Activated T-cell treated with anti-CD3 and anti-CD28 coated beads, Interleukin-2, amount 50 U/mL, for 72 hours (primary cell): ENCODE results near the gene GLCCI1. TPM values are rescaled to one million over a fixed set of nuclear protein-coding genes. Genes with fewer than 3 reads are reported as not detected.
A peak's percentile ranks its signal among the peaks of the same experiment; 100 is the strongest.
"Not testable (repeated sequence)": the region's sequence is repeated elsewhere in the genome, so short reads cannot be mapped to it uniquely, and the experiment has no call there.

Experiments used
- ATAC-seq, 2 donors: fragments of 150-1000 bp; cut with Tn5 transposase; replicated peaks in 1 of 2; 2 replicates each; pipeline ENCODE4 v1.10.0; 2021; ENCODE audit warnings: moderate library complexity in 2 of 2, mild to moderate bottlenecking in 1 of 2
- DNase-seq, 2 donors: peaks; one replicate each; pipeline ENCODE4 v3.0.0; 2021 to 2022; ENCODE audit warnings: mixed read lengths in 1 of 2
- H3K27ac Mint-ChIP-seq: one replicate; pipeline ENCODE4 v1.8.0; 2022; ENCODE audit warnings: mild to moderate bottlenecking, moderate library complexity, mixed read lengths
- H3K27me3 Mint-ChIP-seq: one replicate; pipeline ENCODE4 v1.8.0; 2022; ENCODE audit warnings: low read depth, mixed read lengths
- H3K36me3 Mint-ChIP-seq, 2 donors: one replicate each; pipeline ENCODE4 v1.8.0; 2022; ENCODE audit warnings: mixed read lengths in 2 of 2, mild to moderate bottlenecking in 1 of 2; ENCODE audit not compliant: insufficient read depth in 2 of 2
- H3K4me1 Mint-ChIP-seq: one replicate; pipeline ENCODE4 v1.8.0; 2022; ENCODE audit warnings: low read depth, mixed read lengths
- H3K4me3 Mint-ChIP-seq, 2 donors: one replicate each; pipeline ENCODE4 v1.8.0; 2022; ENCODE audit warnings: mild to moderate bottlenecking in 2 of 2, mixed read lengths in 2 of 2, moderate library complexity in 2 of 2
- H3K9me3 Mint-ChIP-seq, 2 donors: one replicate each; pipeline ENCODE4 v1.8.0; 2022; ENCODE audit warnings: mixed read lengths in 2 of 2
- total RNA-seq, 2 donors: library from RNA; stranded (reverse); gene quantifications; one replicate each; pipeline ENCODE4 v1.2.3, GENCODE V29; 2022

GLCCI1 gene
- total RNA-seq, 2 donors from 2014 or later: 25.3 to 26.1 TPM

DNA sequence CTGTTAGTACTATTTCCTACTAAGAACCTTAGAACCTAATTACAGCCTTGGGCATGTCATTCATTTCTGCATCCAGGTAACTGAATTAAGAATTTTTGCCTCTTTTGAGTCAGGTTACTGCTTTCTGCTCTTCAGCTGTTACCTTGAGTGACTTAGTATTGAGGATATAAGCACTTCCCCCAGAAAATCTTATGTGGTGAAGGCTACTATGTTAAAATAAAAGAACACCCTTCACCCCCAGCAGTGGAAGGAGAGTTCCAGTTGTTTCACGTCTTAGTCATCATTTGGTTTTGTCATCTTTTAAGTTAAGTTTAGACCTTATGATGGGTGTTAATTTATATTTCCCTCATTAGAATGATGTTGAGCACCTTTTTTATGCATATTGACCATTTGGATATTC lies 82.8 kb downstream of the GLCCI1 start:
- DNase-seq (no peak), ATAC-seq (peak in 1 of 2 donors; percentile 35)
- peaks cover 33% of the 10 kb centered on the region for H3K4me1 Mint-ChIP-seq
- H3K9me3 Mint-ChIP-seq: peaks cover 0 to 1% of the 10 kb centered on the region in 2 donors
- peaks cover 3 to 4% of the 10 kb centered on the region in 2 donors for H3K36me3 Mint-ChIP-seq
- H3K27me3 Mint-ChIP-seq: no peaks in the 10 kb centered on the region
- H3K27ac Mint-ChIP-seq: peak overlapping the region; percentile 51
- no peak overlapping the region for H3K4me3 Mint-ChIP-seq

DNA sequence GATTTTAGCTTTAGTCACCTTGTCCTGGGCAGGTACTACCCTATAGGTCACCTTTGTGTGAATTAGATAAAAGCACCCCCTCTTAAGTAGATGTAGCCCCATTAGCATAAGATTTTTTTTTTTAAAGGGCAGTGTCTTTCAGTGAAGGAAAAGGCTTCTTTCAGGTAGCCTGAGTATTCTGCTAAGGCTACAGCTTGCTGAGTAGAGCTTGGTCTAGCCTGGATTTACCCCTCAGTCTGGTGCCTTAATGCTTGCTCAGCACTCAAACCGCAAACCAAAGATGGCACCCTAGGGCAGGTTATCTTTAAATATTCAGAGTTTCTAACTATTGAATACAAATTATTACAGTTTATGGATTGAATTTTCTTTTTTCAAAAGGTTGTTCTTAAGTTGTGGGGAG lies 83.4 kb downstream of the GLCCI1 start:
- ATAC-seq (no peak), DNase-seq (no peak)
- H3K36me3 Mint-ChIP-seq: peaks cover 5% of the 10 kb centered on the region in 2 donors
- H3K4me3 Mint-ChIP-seq: no peak overlapping the region
- peak overlapping the region; percentile 51 for H3K27ac Mint-ChIP-seq
- no peaks in the 10 kb centered on the region for H3K27me3 Mint-ChIP-seq
- H3K4me1 Mint-ChIP-seq: peaks cover 35% of the 10 kb centered on the region
- peaks cover 0 to 1% of the 10 kb centered on the region in 2 donors for H3K9me3 Mint-ChIP-seq

DNA sequence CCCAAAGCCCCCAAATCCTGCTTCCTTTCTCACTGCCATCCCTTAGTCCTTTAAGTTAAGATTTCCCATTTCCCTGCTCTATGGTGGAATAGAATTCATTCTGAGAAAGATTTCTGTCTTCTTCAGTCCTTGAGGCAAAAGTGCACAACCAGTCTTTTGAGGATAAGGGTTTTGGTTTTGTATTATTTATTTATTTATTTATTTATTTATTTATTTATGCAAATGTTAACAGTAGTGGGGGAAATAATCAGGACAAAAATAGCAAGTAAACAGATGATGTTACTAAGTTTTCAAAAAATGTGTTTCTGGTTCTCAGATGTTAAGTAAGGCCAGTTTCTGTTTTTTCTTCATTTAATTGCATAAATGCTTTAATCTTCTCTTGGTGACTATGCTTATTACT lies 84.2 kb downstream of the GLCCI1 start:
- Mint-ChIP-seq H3K27me3 (no peaks in the 10 kb centered on the region), H3K9me3 (peaks cover 0 to 1% of the 10 kb centered on the region in 2 donors), H3K4me1 (peaks cover 34% of the 10 kb centered on the region), H3K27ac (no peak overlapping the region), H3K4me3 (no peak overlapping the region), H3K36me3 (peaks cover 6 to 8% of the 10 kb centered on the region in 2 donors)
- ATAC-seq (no peak), DNase-seq (no peak)

DNA sequence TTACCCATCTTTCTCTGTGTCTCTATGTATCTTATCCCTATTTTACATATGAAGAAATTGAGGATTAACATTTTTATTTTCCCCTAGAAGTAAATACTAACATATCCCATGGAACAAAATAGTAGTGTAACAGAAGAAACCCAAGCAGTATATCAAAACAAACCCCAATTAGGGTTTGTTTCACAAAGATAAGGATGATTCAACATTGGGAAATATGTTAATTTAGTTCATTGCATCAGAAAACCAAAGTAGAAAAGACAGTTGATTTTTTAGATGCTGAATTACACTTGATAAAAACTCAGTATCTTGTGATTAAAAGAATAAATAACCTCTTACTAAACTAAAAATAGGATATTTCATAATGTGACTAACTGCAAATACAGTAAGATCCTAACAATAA lies 87.8 kb downstream of the GLCCI1 start:
- Mint-ChIP-seq H3K4me1 (peaks cover 23% of the 10 kb centered on the region), H3K4me3 (no peak overlapping the region)

DNA sequence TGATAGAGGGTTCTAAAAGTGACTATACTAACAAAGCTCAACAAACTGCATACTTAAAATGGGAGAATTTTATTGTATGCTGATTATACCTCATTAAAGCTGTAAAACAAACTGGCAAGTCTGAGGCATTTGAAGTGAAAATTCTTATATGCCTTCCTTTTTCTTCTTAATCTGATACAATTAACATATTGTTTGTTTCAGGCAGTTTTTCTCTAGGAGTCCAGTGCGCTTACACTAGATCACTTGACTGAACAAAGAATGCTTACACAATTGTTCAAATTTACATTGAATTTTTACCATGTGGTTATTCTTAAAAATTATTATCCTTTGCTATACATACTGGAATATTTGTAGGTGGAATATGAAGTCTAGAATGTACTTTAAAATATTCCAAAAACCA lies 89.0 kb downstream of the GLCCI1 start:
- peaks cover 14% of the 10 kb centered on the region for H3K4me1 Mint-ChIP-seq
- no peak for DNase-seq
- peak overlapping the region; percentile 70 for H3K27ac Mint-ChIP-seq
- H3K27me3 Mint-ChIP-seq: no peaks in the 10 kb centered on the region
- H3K4me3 Mint-ChIP-seq: no peak overlapping the region
- ATAC-seq: no peak
- peaks cover 0 to 1% of the 10 kb centered on the region in 2 donors for H3K9me3 Mint-ChIP-seq
- H3K36me3 Mint-ChIP-seq: peaks cover 5 to 10% of the 10 kb centered on the region in 2 donors

More for the DNA sequence above, 87.8 kb downstream of the GLCCI1 start:
- Mint-ChIP-seq H3K27me3 (no peaks in the 10 kb centered on the region), H3K9me3 (peaks cover 0 to 1% of the 10 kb centered on the region in 2 donors), H3K36me3 (peaks cover 4 to 10% of the 10 kb centered on the region in 2 donors), H3K27ac (peak overlapping the region; percentile 95)
- DNase-seq (no peak), ATAC-seq (peak in 1 of 2 donors; percentile 51)

DNA sequence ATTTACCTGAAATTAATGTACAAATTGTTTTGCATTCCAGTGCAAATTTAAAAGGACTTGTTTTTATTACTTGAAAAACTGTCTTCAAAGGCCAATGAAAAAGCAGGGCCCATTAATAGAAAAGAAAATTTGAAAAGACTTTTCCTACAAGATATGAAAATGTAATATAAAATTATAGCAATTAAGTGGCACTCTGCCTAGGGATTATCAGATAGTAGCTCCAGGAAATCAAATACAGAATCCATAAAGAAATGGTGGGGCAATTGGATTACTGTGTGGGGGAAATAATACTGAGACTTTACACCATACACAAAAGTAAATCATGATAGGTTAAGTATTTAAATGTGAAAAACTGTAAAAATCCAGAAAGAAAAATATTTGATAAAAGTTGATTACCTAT lies 89.7 kb downstream of the GLCCI1 start:
- H3K4me1 Mint-ChIP-seq: peaks cover 14% of the 10 kb centered on the region
- H3K27ac Mint-ChIP-seq: no peak overlapping the region
- H3K27me3 Mint-ChIP-seq: no peaks in the 10 kb centered on the region
- no peak overlapping the region for H3K4me3 Mint-ChIP-seq
- ATAC-seq: no peak
- no peaks in the 10 kb centered on the region for H3K9me3 Mint-ChIP-seq
- DNase-seq: no peak
- peaks cover 7 to 12% of the 10 kb centered on the region in 2 donors for H3K36me3 Mint-ChIP-seq

DNA sequence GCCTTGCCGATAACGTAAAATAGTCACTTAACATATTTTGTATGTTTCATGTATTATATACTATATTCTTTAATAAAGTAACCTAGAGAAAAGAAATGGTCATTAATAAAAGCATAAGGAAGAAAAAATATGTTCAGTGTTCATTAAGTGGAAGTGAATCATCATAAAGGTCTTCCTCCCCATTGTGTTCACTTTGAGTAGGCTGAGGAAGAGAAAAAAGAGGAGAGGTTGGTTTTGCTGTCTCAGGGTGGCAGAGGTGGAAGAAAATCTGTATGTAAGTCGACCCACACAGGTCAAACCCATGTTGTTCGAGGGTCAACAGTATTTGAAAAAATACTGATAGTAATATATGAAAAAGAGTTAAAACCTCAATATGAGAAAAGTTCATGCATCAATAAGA lies 90.3 kb downstream of the GLCCI1 start:
- H3K36me3 Mint-ChIP-seq: peaks cover 7 to 17% of the 10 kb centered on the region in 2 donors
- no peak overlapping the region for H3K27ac Mint-ChIP-seq
- H3K4me3 Mint-ChIP-seq: no peak overlapping the region
- peaks cover 0 to under 1% of the 10 kb centered on the region in 2 donors for H3K9me3 Mint-ChIP-seq
- no peak for DNase-seq
- H3K27me3 Mint-ChIP-seq: no peaks in the 10 kb centered on the region
- no peak for ATAC-seq
- peaks cover 14% of the 10 kb centered on the region for H3K4me1 Mint-ChIP-seq

DNA sequence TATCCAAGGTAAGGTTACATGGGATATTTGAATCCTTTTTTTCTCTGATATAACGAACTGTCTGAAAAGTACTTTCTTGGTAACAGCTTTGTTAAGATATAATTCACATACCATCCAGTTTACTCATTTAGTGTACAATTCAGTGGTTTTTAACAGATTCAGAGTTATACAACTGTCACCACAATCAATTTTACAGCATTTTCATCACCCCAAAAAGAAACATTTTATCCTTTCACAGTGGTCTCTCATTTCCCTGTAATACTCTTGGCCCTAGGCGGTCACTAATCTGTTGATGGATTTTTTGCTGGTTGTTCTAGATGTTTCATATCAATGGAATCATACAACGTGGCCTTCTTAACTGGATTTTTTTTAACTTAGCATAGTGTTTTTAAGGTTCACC lies 91.6 kb downstream of the GLCCI1 start:
- Mint-ChIP-seq H3K27ac (no peak overlapping the region), H3K4me3 (no peak overlapping the region), H3K9me3 (peaks cover 0 to 2% of the 10 kb centered on the region in 2 donors), H3K27me3 (no peaks in the 10 kb centered on the region), H3K4me1 (peaks cover 14% of the 10 kb centered on the region), H3K36me3 (peaks cover 11 to 20% of the 10 kb centered on the region in 2 donors)
- no peak for ATAC-seq
- no peak for DNase-seq

DNA sequence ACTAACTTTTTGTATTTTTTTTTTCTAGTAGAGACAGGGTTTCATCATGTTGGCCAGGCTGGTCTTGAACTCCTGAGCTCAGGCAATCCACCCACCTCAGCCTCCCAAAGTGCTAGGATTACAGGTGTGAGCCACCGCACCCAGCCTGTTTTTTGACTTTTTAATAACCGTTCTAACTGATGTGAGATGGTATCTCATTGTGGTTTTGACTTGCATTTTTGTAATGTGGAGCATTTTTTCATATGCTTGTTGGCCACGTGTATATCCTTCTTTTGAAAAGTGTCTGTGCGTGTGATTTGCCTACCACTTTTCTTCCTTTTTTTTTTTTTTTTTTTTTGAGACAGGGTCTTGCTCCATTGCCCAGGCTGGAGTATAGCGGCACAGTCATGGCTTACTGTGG lies 94.7 kb downstream of the GLCCI1 start:
- not testable (repeated sequence) for H3K4me3 Mint-ChIP-seq, H3K27ac Mint-ChIP-seq, DNase-seq, ATAC-seq, H3K9me3 Mint-ChIP-seq, H3K4me1 Mint-ChIP-seq, H3K27me3 Mint-ChIP-seq
- H3K36me3 Mint-ChIP-seq: peaks cover 7 to 17% of the 10 kb centered on the region in 2 donors

DNA sequence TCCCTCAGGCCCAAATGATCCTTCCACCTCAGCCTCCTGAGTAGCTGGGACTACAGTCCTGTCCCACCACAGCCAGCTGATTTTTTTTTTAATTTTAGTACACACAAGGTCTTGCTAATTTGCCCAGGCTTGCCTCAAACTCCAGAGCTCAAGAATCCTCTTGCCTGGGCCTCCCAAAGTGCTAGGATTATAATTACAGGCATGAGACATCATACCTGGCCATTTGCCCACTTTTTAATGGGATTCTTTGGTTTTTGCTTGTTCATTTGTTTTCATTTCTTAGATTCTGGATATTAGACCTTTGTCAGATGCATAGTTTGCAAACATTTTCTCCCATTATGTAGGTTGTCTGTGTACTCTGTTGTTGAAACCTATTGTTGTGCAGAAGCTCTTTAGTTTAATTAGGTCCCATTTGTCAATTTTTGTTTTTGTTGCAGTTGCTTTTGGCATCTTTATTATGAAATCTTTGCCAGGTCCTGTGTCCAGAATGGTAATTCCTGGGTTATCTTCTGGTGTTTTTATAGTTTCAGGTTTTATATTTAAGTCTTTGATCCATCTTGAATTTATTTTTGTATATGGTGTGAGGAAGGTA lies 95.2 kb downstream of the GLCCI1 start:
- no peak overlapping the region for H3K27ac Mint-ChIP-seq
- no peak for ATAC-seq
- no peaks in the 10 kb centered on the region for H3K27me3 Mint-ChIP-seq
- DNase-seq: no peak
- peaks cover 11% of the 10 kb centered on the region for H3K4me1 Mint-ChIP-seq
- no peak overlapping the region for H3K4me3 Mint-ChIP-seq
- H3K9me3 Mint-ChIP-seq: peaks cover 0 to 2% of the 10 kb centered on the region in 2 donors
- peaks cover 7 to 17% of the 10 kb centered on the region in 2 donors for H3K36me3 Mint-ChIP-seq

DNA sequence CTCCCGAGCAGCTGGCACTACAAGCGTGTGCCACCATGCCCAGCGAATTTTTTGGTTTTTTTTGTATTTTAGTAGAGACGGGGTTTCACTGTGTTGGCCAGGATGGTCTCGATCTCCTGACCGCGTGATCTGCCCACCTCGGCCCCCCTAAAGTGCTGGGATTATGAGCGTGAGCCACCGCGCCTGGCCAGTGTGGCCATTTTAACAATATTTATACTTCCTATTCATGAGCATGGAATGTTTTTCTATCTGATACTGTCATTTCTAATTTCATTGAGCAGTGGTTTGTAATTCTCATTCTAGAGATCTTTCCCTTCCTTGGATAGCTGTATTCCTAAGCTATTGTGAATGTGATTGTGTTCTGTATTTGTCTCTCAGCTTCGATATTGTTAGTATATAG lies 96.2 kb downstream of the GLCCI1 start:
- Mint-ChIP-seq H3K4me1 (peaks cover 11% of the 10 kb centered on the region), H3K9me3 (peaks cover 0 to 2% of the 10 kb centered on the region in 2 donors), H3K27me3 (no peaks in the 10 kb centered on the region), H3K36me3 (peaks cover 7 to 17% of the 10 kb centered on the region in 2 donors), H3K27ac (no peak overlapping the region), H3K4me3 (no peak overlapping the region)
- DNase-seq (no peak), ATAC-seq (no peak)

DNA sequence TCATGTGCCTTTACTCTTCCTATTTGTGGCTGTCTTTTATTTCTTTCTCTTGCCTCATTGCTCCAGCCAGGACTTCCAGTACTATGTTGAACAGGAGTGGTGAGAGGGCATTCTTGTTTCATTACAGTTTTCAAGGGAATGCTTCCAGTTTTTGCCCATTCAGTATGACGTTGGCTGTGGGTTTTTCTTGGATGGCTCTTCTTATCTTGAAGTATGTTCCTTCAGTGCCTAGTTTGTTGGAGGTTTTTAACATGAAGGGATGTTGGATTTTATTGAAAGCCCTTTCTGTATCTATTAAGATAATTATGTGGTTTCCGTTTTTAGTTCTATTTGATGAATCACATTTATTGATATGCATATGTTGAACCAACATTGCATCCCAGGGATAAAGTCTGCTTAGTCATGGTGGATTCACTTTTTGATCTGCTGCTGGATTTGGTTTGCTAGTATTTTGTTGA lies 96.8 kb downstream of the GLCCI1 start:
- peaks cover 7 to 17% of the 10 kb centered on the region in 2 donors for H3K36me3 Mint-ChIP-seq

DNA sequence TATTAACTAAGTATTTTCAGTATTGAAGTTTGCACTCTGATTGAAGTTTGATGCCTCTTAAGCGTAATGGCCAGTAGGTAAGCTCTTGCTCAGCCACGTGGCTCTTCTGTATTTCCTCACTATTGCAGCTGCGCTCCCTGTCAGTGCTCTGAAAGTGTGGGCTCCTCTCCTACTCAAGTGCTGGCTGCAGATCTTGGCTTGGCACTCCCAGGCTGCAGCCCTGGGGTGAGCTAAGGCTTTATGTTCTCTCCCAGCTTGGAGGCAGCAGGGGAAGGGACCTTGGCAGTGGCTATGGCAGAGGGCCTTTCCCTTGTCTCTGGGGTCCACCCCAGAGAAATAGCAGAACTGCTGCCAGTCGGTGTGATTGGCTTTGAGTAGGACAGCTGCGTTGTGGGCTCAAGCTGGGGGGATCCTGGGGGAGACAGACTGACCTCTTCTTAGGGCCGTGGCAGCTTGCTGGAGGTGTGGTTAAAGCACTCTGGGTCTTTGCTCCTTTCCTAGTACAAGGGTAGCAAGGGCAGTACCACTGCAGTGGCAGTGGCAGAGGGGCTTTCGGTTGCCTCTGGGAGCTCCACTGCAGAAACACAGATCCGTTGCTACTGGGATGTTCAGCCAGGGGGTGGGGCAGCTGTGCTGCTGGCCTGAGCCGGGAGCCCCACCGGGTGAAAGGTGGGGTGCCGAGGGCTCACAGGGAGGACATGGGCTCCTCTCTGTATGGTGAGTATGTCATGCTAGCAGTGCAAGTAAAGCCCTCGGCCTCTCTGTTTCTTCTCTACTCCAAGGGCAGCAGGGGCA lies 100.5 kb downstream of the GLCCI1 start:
- ATAC-seq (no peak), DNase-seq (no peak)
- Mint-ChIP-seq H3K4me3 (no peak overlapping the region), H3K9me3 (no peaks in the 10 kb centered on the region), H3K4me1 (peaks cover 11% of the 10 kb centered on the region), H3K36me3 (peaks cover 3 to 7% of the 10 kb centered on the region in 2 donors), H3K27me3 (no peaks in the 10 kb centered on the region), H3K27ac (no peak overlapping the region)

More for the DNA sequence above, 96.8 kb downstream of the GLCCI1 start:
- no peak overlapping the region for H3K4me3 Mint-ChIP-seq
- no peak for ATAC-seq
- H3K27ac Mint-ChIP-seq: peak overlapping the region; percentile 52
- H3K4me1 Mint-ChIP-seq: peaks cover 11% of the 10 kb centered on the region
- no peak for DNase-seq
- peaks cover 0 to 2% of the 10 kb centered on the region in 2 donors for H3K9me3 Mint-ChIP-seq
- H3K27me3 Mint-ChIP-seq: no peaks in the 10 kb centered on the region
